Neural cell (in vitro differentiated cells): Measurements from ENCODE around the gene NIM1K. TPM values are rescaled to one million over a fixed set of nuclear protein-coding genes. Genes with fewer than 3 reads are reported as not detected.

Experiments used
- H2AFZ ChIP-seq: fragments of 200-600, 300-800 bp; sonication (generic), shearing (Covaris generic); 2 replicates; pipeline ENCODE4 v1.6.0; 2014; ENCODE audit warnings: low read depth, mild to moderate bottlenecking, antibody characterized with exemption, low read length, moderate library complexity
- H3F3A ChIP-seq: fragments of 200-600 bp; shearing (Covaris generic); 2 replicates; pipeline ENCODE4 v1.6.1; 2016; ENCODE audit warnings: mild to moderate bottlenecking, moderate library complexity, mixed read lengths, antibody characterized with exemption, low read length; ENCODE audit not compliant: insufficient read depth, poor library complexity, severe bottlenecking
- H3K27ac ChIP-seq: fragments of 200-600, 300-800 bp; sonication (generic), shearing (Covaris generic); 2 replicates; pipeline ENCODE4 v1.5.1; 2014; ENCODE audit warnings: mild to moderate bottlenecking, low read length, moderate library complexity
- H3K27me3 ChIP-seq: fragments of 300-800, 200-600 bp; sonication (generic), shearing (Covaris generic); 2 replicates; pipeline ENCODE4 v1.6.0; 2014; ENCODE audit warnings: mild to moderate bottlenecking, low read depth, low read length, moderate library complexity; ENCODE audit not compliant: insufficient read depth
- H3K36me3 ChIP-seq: fragments of 300-800, 200-600 bp; sonication (generic), shearing (Covaris generic); 2 replicates; pipeline ENCODE4 v1.5.1; 2014; ENCODE audit warnings: mild to moderate bottlenecking, antibody characterized with exemption, low read length, moderate library complexity; ENCODE audit not compliant: insufficient read depth
- H3K4me2 ChIP-seq: fragments of 300-800, 200-600 bp; sonication (generic), shearing (Covaris generic); 2 replicates; pipeline ENCODE4 v1.6.0; 2014; ENCODE audit warnings: mild to moderate bottlenecking, low read length
- H3K4me3 ChIP-seq: fragments of 300-800, 200-600 bp; sonication (generic), shearing (Covaris generic); 2 replicates; pipeline ENCODE4 v1.5.1; 2014; ENCODE audit warnings: mild to moderate bottlenecking, low read length, moderate library complexity
- H3K79me2 ChIP-seq: fragments of 200-600 bp; shearing (Covaris generic); replicated peaks from 2 replicates; pipeline ENCODE4 v1.6.0; 2014; ENCODE audit warnings: mild to moderate bottlenecking, low read length, moderate library complexity; ENCODE audit not compliant: insufficient read depth
- H3K9ac ChIP-seq: fragments of 300-800, 200-600 bp; sonication (generic), shearing (Covaris generic); 2 replicates; pipeline ENCODE4 v1.6.1; 2016; ENCODE audit warnings: mild to moderate bottlenecking, low read length, mixed read lengths
- H3K9me2 ChIP-seq: fragments of 200-600 bp; shearing (Covaris generic); 2 replicates; pipeline ENCODE4 v1.6.1; 2016; ENCODE audit warnings: mild to moderate bottlenecking, low read length, mixed read lengths; ENCODE audit not compliant: insufficient read depth
- H3K9me3 ChIP-seq: fragments of 200-600, 300-800 bp; sonication (generic), shearing (Covaris generic); 2 replicates; pipeline ENCODE4 v1.6.1; 2016; ENCODE audit warnings: mild to moderate bottlenecking, mixed run types, low read length, moderate library complexity, mixed read lengths
- H4K20me1 ChIP-seq: fragments of 200-600 bp; shearing (Covaris generic); 2 replicates; pipeline ENCODE4 v1.6.1; 2016; ENCODE audit warnings: mild to moderate bottlenecking, mixed run types; ENCODE audit not compliant: insufficient read depth
- EP300 ChIP-seq: fragments of 450-650 bp; conservative IDR thresholded peaks from 2 replicates; pipeline ENCODE4 v1.6.1; 2014; ENCODE audit warnings: antibody characterized with exemption, mild to moderate bottlenecking, moderate library complexity; ENCODE audit not compliant: poor library complexity, severe bottlenecking
- EZH2 ChIP-seq: fragments of 200-600, 300-800 bp; shearing (Covaris generic), sonication (generic); IDR thresholded peaks from 2 replicates; pipeline ENCODE4 v1.6.1; 2014; ENCODE audit warnings: antibody characterized with exemption, low read length, borderline replicate concordance, mild to moderate bottlenecking; ENCODE audit not compliant: insufficient read depth, poor library complexity, severe bottlenecking
- MXI1 ChIP-seq: fragments of 450-650 bp; conservative IDR thresholded peaks from 2 replicates; pipeline ENCODE4 v1.6.1; 2014; ENCODE audit warnings: antibody characterized with exemption, mild to moderate bottlenecking; ENCODE audit not compliant: poor library complexity, severe bottlenecking
- POLR2AphosphoS5 ChIP-seq: IDR thresholded peaks from 2 replicates; pipeline ENCODE4 v1.6.1; 2012
- RAD21 ChIP-seq: fragments of 450-650 bp; conservative IDR thresholded peaks from 2 replicates; pipeline ENCODE4 v1.6.1; 2014; ENCODE audit warnings: antibody characterized with exemption, mild to moderate bottlenecking, moderate library complexity
- SMC3 ChIP-seq: fragments of 450-650 bp; conservative IDR thresholded peaks from 2 replicates; pipeline ENCODE4 v1.6.1; 2014; ENCODE audit warnings: antibody characterized with exemption, mild to moderate bottlenecking, moderate library complexity; ENCODE audit not compliant: poor library complexity
- TAF1 ChIP-seq: IDR thresholded peaks from 2 replicates; pipeline ENCODE4 v1.6.1; 2012; ENCODE audit warnings: low read depth
- polyA plus RNA-seq: library from polyadenylated mRNA; depleted of rRNA; stranded (reverse); fragments of >200 nt; gene quantifications from 2 replicates; pipeline ENCODE4 v1.2.3, GENCODE V29; 2014
- TF ChIP-seq, protein P1 (sequence below): fragments of 450-650 bp; IDR thresholded peaks from 2 replicates; pipeline ENCODE4 v1.5.1; 2014; ENCODE audit warnings: antibody characterized with exemption, mild to moderate bottlenecking, moderate library complexity; ENCODE audit not compliant: poor library complexity, severe bottlenecking
- TF ChIP-seq, protein P2 (sequence below): IDR thresholded peaks from 2 replicates; pipeline ENCODE4 v1.6.1; 2012; ENCODE audit warnings: borderline replicate concordance

NIM1K gene
- polyA plus RNA-seq, 1 donor from 2014 or later = 4.4 TPM

DNA sequence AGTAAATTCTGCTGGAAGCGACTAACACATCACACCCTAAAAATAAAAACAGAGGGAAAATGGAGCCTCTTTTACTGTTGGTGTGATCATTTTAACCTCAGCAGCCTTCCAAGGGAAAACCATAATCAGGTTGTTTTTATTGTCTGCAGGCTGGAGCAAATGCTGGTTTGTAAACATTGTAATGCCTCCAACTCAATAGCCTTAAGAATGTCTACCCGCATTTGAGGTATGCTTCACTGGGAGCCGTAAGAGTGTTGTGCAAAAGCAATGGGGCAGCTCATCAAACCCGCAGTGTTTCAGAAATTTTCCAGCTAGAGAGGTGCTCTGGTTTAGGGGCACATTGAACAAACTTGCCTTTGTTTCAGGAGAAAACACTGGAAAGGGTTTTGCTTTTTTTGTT is 17.0 kb downstream of the NIM1K start:
- Histone ChIP-seq H3K27me3 (no peaks in the 10 kb centered on the region), H3K79me2 (no peaks in the 10 kb centered on the region), H3F3A (no peaks in the 10 kb centered on the region), H3K4me3 (no peak overlapping the region), H3K9me2 (no peaks in the 10 kb centered on the region), H3K36me3 (no peaks in the 10 kb centered on the region), H3K9me3 (no peaks in the 10 kb centered on the region), H4K20me1 (no peaks in the 10 kb centered on the region), H2AFZ (no peak overlapping the region), H3K9ac (no peak overlapping the region), H3K27ac (no peak overlapping the region), H3K4me2 (no peak overlapping the region)
- no peak for TF ChIP-seq POLR2AphosphoS5

DNA sequence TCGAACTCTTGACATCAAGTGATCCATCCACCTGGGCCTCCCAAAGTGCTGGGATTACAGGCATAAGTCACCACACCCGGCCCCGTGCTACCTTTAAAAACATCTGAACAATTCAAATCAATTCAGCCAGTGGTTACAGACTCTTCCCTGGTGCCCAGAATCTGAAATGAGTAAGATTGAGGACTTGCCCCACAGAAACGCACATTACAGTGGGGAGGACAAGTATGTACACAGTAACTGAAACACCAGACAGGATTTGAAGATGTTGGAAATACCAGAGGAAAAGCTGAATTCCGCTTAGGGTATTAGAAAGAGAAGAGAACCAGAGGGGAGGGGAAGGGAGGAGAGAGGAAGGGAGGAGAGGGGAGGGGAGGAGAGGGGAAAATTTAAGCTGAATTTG is 17.8 kb downstream of the NIM1K start:
- no peak overlapping the region for H2AFZ ChIP-seq
- no peaks in the 10 kb centered on the region for H3K27me3 ChIP-seq
- H3K4me3 ChIP-seq = no peak overlapping the region
- TF ChIP-seq, protein P1, sequence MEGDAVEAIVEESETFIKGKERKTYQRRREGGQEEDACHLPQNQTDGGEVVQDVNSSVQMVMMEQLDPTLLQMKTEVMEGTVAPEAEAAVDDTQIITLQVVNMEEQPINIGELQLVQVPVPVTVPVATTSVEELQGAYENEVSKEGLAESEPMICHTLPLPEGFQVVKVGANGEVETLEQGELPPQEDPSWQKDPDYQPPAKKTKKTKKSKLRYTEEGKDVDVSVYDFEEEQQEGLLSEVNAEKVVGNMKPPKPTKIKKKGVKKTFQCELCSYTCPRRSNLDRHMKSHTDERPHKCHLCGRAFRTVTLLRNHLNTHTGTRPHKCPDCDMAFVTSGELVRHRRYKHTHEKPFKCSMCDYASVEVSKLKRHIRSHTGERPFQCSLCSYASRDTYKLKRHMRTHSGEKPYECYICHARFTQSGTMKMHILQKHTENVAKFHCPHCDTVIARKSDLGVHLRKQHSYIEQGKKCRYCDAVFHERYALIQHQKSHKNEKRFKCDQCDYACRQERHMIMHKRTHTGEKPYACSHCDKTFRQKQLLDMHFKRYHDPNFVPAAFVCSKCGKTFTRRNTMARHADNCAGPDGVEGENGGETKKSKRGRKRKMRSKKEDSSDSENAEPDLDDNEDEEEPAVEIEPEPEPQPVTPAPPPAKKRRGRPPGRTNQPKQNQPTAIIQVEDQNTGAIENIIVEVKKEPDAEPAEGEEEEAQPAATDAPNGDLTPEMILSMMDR = no peak
- TF ChIP-seq TAF1 = no peak
- TF ChIP-seq, protein P2, sequence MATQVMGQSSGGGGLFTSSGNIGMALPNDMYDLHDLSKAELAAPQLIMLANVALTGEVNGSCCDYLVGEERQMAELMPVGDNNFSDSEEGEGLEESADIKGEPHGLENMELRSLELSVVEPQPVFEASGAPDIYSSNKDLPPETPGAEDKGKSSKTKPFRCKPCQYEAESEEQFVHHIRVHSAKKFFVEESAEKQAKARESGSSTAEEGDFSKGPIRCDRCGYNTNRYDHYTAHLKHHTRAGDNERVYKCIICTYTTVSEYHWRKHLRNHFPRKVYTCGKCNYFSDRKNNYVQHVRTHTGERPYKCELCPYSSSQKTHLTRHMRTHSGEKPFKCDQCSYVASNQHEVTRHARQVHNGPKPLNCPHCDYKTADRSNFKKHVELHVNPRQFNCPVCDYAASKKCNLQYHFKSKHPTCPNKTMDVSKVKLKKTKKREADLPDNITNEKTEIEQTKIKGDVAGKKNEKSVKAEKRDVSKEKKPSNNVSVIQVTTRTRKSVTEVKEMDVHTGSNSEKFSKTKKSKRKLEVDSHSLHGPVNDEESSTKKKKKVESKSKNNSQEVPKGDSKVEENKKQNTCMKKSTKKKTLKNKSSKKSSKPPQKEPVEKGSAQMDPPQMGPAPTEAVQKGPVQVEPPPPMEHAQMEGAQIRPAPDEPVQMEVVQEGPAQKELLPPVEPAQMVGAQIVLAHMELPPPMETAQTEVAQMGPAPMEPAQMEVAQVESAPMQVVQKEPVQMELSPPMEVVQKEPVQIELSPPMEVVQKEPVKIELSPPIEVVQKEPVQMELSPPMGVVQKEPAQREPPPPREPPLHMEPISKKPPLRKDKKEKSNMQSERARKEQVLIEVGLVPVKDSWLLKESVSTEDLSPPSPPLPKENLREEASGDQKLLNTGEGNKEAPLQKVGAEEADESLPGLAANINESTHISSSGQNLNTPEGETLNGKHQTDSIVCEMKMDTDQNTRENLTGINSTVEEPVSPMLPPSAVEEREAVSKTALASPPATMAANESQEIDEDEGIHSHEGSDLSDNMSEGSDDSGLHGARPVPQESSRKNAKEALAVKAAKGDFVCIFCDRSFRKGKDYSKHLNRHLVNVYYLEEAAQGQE = no peak
- no peak for TF ChIP-seq RAD21
- TF ChIP-seq MXI1 = no peak
- no peak for TF ChIP-seq SMC3
- no peak for TF ChIP-seq EP300
- TF ChIP-seq POLR2AphosphoS5 = no peak
- TF ChIP-seq EZH2 = no peak
- no peaks in the 10 kb centered on the region for H3K9me3 ChIP-seq
- H3K27ac ChIP-seq = no peak overlapping the region
- no peaks in the 10 kb centered on the region for H3K36me3 ChIP-seq
- H3K9ac ChIP-seq = no peak overlapping the region
- no peaks in the 10 kb centered on the region for H3K9me2 ChIP-seq
- H3K79me2 ChIP-seq = no peaks in the 10 kb centered on the region
- H3F3A ChIP-seq = no peaks in the 10 kb centered on the region
- no peak overlapping the region for H3K4me2 ChIP-seq
- no peaks in the 10 kb centered on the region for H4K20me1 ChIP-seq

DNA sequence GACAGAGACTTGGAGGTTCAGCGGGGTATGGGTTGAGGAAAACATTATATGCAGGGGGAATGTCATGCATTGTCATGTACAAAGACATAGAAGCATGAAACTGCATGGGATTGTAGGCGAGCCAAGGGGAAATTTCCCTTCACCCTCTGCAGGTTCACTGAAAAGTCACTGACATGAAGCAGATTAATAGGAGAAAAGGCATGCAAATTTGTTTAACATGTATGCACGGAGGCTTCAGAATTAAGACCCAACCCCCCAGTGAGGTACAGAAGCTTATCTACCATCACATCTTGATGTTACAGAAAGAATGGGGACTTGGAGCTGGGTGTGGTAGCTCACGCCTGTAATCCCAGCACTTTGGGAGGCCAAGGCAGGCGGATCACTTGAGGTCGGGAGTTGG is 18.5 kb downstream of the NIM1K start:
- Histone ChIP-seq H3K9me3 (no peaks in the 10 kb centered on the region), H3K79me2 (no peaks in the 10 kb centered on the region), H3K9me2 (no peaks in the 10 kb centered on the region), H3K27me3 (no peaks in the 10 kb centered on the region), H3K4me3 (no peak overlapping the region), H3K4me2 (no peak overlapping the region), H3K9ac (no peak overlapping the region), H3K36me3 (no peaks in the 10 kb centered on the region), H2AFZ (no peak overlapping the region), H3F3A (no peaks in the 10 kb centered on the region), H3K27ac (no peak overlapping the region), H4K20me1 (no peaks in the 10 kb centered on the region)
- TF ChIP-seq RAD21 (no peak), MXI1 (no peak), TAF1 (no peak), EP300 (no peak), POLR2AphosphoS5 (no peak), SMC3 (no peak), EZH2 (no peak)
- TF ChIP-seq, protein P2 = no peak
- TF ChIP-seq, protein P1 = no peak
